HCT116 (cell line): ENCODE data around the gene APOD. TPM values are rescaled to one million over a fixed set of nuclear protein-coding genes. Genes with fewer than 3 reads are reported as not detected.

Experiments
- ATAC-seq: fragments of 200-7000 bp; cut with Tn5 transposase; 2 replicates; pipeline ENCODE4 v1.9.1; 2020; ENCODE audit warnings: mild to moderate bottlenecking, moderate library complexity
- BruUV-seq: library from RNA; stranded (reverse); fragments of 400-500 nt; replicated peaks from 2 replicates; lab custom pipeline; 2021; lab: Mats Ljungman, UMichigan
- CTCF ChIA-PET: fragments of 300-600 bp; sonication (Branson Sonifier 250); formaldehyde crosslinking; loops from one replicate; lab custom pipeline; 2021; ENCODE audit warnings: antibody characterized with exemption; lab: Charles Lee
- POLR2A ChIA-PET: fragments of 300-600, 350-600 bp; sonication (Branson Sonifier 250); formaldehyde crosslinking; loops from one replicate; lab custom pipeline; 2021; ENCODE audit warnings: antibody characterized with exemption; lab: Charles Lee
- RAD21 ChIA-PET, 2 experiments: fragments of 300-600 bp; sonication (Branson Sonifier 250); formaldehyde crosslinking; loops; one replicate each; lab custom pipeline; 2023; ENCODE audit warnings: low total read pairs in 2 of 2; ENCODE audit not compliant: uncharacterized antibody in 2 of 2, unreplicated experiment in 2 of 2, low non-redundant PET in 1 of 2; lab: Charles Lee
- DNase-seq: peaks from one replicate; pipeline ENCODE4 v3.0.0-alpha.2; 2010; ENCODE audit warnings: low read depth, low spot score
- H2AFZ ChIP-seq: fragments of 200-600 bp; shearing (Covaris generic), sonication (generic); 2 replicates; pipeline ENCODE4 v1.6.1; 2017; ENCODE audit warnings: low read depth, mixed run types, mixed read lengths, antibody characterized with exemption, low read length; ENCODE audit not compliant: poor library complexity, severe bottlenecking
- H3K27ac ChIP-seq: 2 replicates; pipeline ENCODE4 v1.5.1; 2012; ENCODE audit warnings: low read depth, low read length
- H3K27me3 ChIP-seq: fragments of 200-600 bp; sonication (generic); 2 replicates; pipeline ENCODE4 v1.6.1; 2016; ENCODE audit warnings: mixed run types, low read length, mixed read lengths; ENCODE audit not compliant: insufficient read depth
- H3K36me3 ChIP-seq, 2 experiments: fragments of 200-500 bp in 1 of 2; fragments of 200-600 bp in 1 of 2; sonication (Bioruptor generic) in 1 of 2; sonication (generic) in 1 of 2; 2 replicates each; pipeline versions ENCODE4 v1.5.1 to v1.6.1; 2014 to 2016; ENCODE audit warnings: low read length in 2 of 2, inconsistent platforms in 1 of 2, mixed read lengths in 1 of 2, mixed run types in 1 of 2; ENCODE audit not compliant: insufficient read depth in 2 of 2, control insufficient read depth in 1 of 2
- H3K4me1 ChIP-seq, 2 experiments: fragments of 200-600 bp in 1 of 2; sonication (generic) in 1 of 2; 2 replicates each; pipeline versions ENCODE4 v1.5.1 to v1.6.1; 2012 to 2017; ENCODE audit warnings: low read length in 2 of 2, inconsistent platforms in 1 of 2, mild to moderate bottlenecking in 1 of 2, mixed read lengths in 1 of 2, mixed run types in 1 of 2, moderate library complexity in 1 of 2; ENCODE audit not compliant: insufficient read depth in 2 of 2, control insufficient read depth in 1 of 2
- H3K4me2 ChIP-seq: fragments of 200-600 bp; sonication (generic); 2 replicates; pipeline ENCODE4 v1.6.1; 2017; ENCODE audit warnings: mixed run types, low read length, mixed read lengths
- H3K4me3 ChIP-seq, 2 experiments: fragments of 200-600 bp in 1 of 2; sonication (generic) in 1 of 2; replicated peaks in 1 of 2; 2 replicates each; pipeline ENCODE4 v1.5.1; 2011 to 2016; ENCODE audit warnings: low read length in 2 of 2, control low read depth in 1 of 2, low read depth in 1 of 2, mild to moderate bottlenecking in 1 of 2, mixed read lengths in 1 of 2, mixed run types in 1 of 2
- H3K79me2 ChIP-seq: fragments of 200-600 bp; sonication (generic); 2 replicates; pipeline ENCODE4 v1.6.1; 2017; ENCODE audit warnings: mild to moderate bottlenecking, mixed run types, low read length, moderate library complexity, mixed read lengths; ENCODE audit not compliant: insufficient read depth
- H3K9ac ChIP-seq: fragments of 200-600 bp; sonication (generic); 2 replicates; pipeline ENCODE4 v1.6.1; 2016; ENCODE audit warnings: low read length, mixed read lengths
- H3K9me2 ChIP-seq: fragments of 200-600 bp; sonication (generic), shearing (Covaris generic); 2 replicates; pipeline ENCODE4 v1.6.1; 2017; ENCODE audit warnings: mixed run types, mild to moderate bottlenecking, moderate library complexity; ENCODE audit not compliant: insufficient read depth
- H3K9me3 ChIP-seq, 2 experiments: fragments of 200-500 bp in 1 of 2; fragments of 200-600 bp in 1 of 2; sonication (Bioruptor generic) in 1 of 2; sonication (generic) in 1 of 2; 2 replicates each; pipeline ENCODE4 v1.6.1; 2014 to 2017; ENCODE audit warnings: low read length in 2 of 2, mixed read lengths in 2 of 2, inconsistent platforms in 1 of 2, low read depth in 1 of 2, mild to moderate bottlenecking in 1 of 2, mixed run types in 1 of 2, moderate library complexity in 1 of 2; ENCODE audit not compliant: control insufficient read depth in 1 of 2, insufficient read depth in 1 of 2
- H4K20me1 ChIP-seq: fragments of 200-600 bp; sonication (generic), shearing (Covaris generic); 2 replicates; pipeline ENCODE4 v1.6.1; 2017; ENCODE audit warnings: mixed run types, mild to moderate bottlenecking, moderate library complexity; ENCODE audit not compliant: insufficient read depth
- ATF3 ChIP-seq: IDR thresholded peaks from 2 replicates; pipeline ENCODE4 v1.6.1; 2012
- CBX3 ChIP-seq: IDR thresholded peaks from 2 replicates; pipeline ENCODE4 v1.6.1; 2012; ENCODE audit warnings: low read depth
- EGR1 ChIP-seq: IDR thresholded peaks from 2 replicates; pipeline ENCODE4 v1.6.1; 2012; ENCODE audit warnings: low read depth
- EZH2phosphoT487 ChIP-seq: fragments of 200-600 bp; IDR thresholded peaks from 2 replicates; pipeline ENCODE4 v1.6.1; 2018; ENCODE audit warnings: antibody characterized with exemption, borderline replicate concordance
- JUND ChIP-seq: IDR thresholded peaks from 2 replicates; pipeline ENCODE4 v1.6.1; 2012
- POLR2A ChIP-seq: IDR thresholded peaks from 2 replicates; pipeline ENCODE4 v1.7.0; 2011; ENCODE audit warnings: borderline replicate concordance; ENCODE audit not compliant: insufficient read depth, insufficient read length; ENCODE audit errors: extremely low read depth
- POLR2AphosphoS5 ChIP-seq: IDR thresholded peaks from 2 replicates; pipeline ENCODE4 v1.6.1; 2011; ENCODE audit warnings: mild to moderate bottlenecking, low read depth, low read length, moderate library complexity
- REST ChIP-seq: IDR thresholded peaks from 2 replicates; pipeline ENCODE4 v1.6.1; 2012; ENCODE audit warnings: low read depth
- TCF7L2 ChIP-seq: IDR thresholded peaks from 2 replicates; pipeline ENCODE4 v1.7.0; 2011; ENCODE audit warnings: borderline replicate concordance, inconsistent platforms; ENCODE audit not compliant: insufficient read depth, insufficient read length; ENCODE audit errors: extremely low read depth
- ZBTB33 ChIP-seq: IDR thresholded peaks from 2 replicates; pipeline ENCODE4 v1.6.1; 2011; ENCODE audit warnings: mild to moderate bottlenecking, low read length, moderate library complexity; ENCODE audit not compliant: insufficient replicate concordance; ENCODE audit errors: extremely low read depth
- ZFX ChIP-seq: fragments of 450-650 bp; IDR thresholded peaks from 2 replicates; pipeline ENCODE4 v1.6.1; 2017
- ZNF274 ChIP-seq: fragments of 200-500 bp; sonication (Bioruptor generic); IDR thresholded peaks from 2 replicates; pipeline ENCODE4 v1.6.1; 2014; ENCODE audit warnings: mild to moderate bottlenecking, low read depth, low read length, inconsistent platforms
- intact Hi-C: fragments of 100-400 bp; cut with micrococcal nuclease; formaldehyde crosslinking; loops from 2 replicates; pipeline ENCODE4 v1.10.0; 2022
- total RNA-seq: library from RNA; stranded (reverse); gene quantifications from one replicate; pipeline ENCODE4 v1.2.1, GENCODE V29; 2021; ENCODE audit not compliant: unreplicated experiment
- TF ChIP-seq, protein P1 (sequence below), 3 experiments: fragments of 200-600 bp in 1 of 3; sonication (generic) in 1 of 3; IDR thresholded peaks in 2 of 3; conservative IDR thresholded peaks in 1 of 3; 2 replicates each; pipeline ENCODE4 v1.5.1; 2012 to 2017; ENCODE audit warnings: low read depth in 2 of 3, low read length in 2 of 3, antibody characterized with exemption in 1 of 3, borderline replicate concordance in 1 of 3, control low read depth in 1 of 3, mild to moderate bottlenecking in 1 of 3, mixed read lengths in 1 of 3, mixed run types in 1 of 3, moderate library complexity in 1 of 3; ENCODE audit not compliant: insufficient read depth in 1 of 3

APOD gene
- total RNA-seq, 1 experiment from 2014 or later: 0.76 TPM

GRCh38 chr3:195540027-195540426, 43.7 kb downstream of the APOD start:
- no TSS peak for BruUV-seq

More at GRCh38 chr3:195540027-195540426, 43.7 kb downstream of the APOD start:
- TF ChIP-seq REST: no peak
- no peak for TF ChIP-seq ZBTB33
- TF ChIP-seq EGR1: no peak
- no peak for TF ChIP-seq ZNF274
- no peak for TF ChIP-seq POLR2AphosphoS5
- TF ChIP-seq, protein P1, sequence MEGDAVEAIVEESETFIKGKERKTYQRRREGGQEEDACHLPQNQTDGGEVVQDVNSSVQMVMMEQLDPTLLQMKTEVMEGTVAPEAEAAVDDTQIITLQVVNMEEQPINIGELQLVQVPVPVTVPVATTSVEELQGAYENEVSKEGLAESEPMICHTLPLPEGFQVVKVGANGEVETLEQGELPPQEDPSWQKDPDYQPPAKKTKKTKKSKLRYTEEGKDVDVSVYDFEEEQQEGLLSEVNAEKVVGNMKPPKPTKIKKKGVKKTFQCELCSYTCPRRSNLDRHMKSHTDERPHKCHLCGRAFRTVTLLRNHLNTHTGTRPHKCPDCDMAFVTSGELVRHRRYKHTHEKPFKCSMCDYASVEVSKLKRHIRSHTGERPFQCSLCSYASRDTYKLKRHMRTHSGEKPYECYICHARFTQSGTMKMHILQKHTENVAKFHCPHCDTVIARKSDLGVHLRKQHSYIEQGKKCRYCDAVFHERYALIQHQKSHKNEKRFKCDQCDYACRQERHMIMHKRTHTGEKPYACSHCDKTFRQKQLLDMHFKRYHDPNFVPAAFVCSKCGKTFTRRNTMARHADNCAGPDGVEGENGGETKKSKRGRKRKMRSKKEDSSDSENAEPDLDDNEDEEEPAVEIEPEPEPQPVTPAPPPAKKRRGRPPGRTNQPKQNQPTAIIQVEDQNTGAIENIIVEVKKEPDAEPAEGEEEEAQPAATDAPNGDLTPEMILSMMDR (IDR thresholded peaks at IDR 0.05 in 2 of 3, conservative IDR thresholded peaks at IDR 0.05 in 1 of 3; ENCODE audit: borderline replicate concordance in 1 of 3, insufficient read depth in 1 of 3, low read depth in 2 of 3, low read length in 2 of 3): no peak
- no peak for TF ChIP-seq TCF7L2
- TF ChIP-seq CBX3: no peak
- TF ChIP-seq ZFX: no peak
- no peak for TF ChIP-seq EZH2phosphoT487
- no peak for TF ChIP-seq POLR2A
- no peak for TF ChIP-seq JUND
- TF ChIP-seq ATF3: no peak
- ATAC-seq: no peak
- intact Hi-C loops: no loop called here
- Histone ChIP-seq H2AFZ (no peak overlapping the region), H3K27ac (no peak overlapping the region), H3K4me2 (no peak overlapping the region), H3K9me2 (no peaks in the 10 kb centered on the region), H3K9ac (no peak overlapping the region), H3K27me3 (no peaks in the 10 kb centered on the region), H3K9me3 (no peaks in the 10 kb centered on the region), H3K36me3 (0 out of 4 replicates have a peak, but pooled peaks cover 0 to 3% of the 10 kb centered on the region in 2 experiments), H3K79me2 (peaks cover 74% of the 10 kb centered on the region), H4K20me1 (no peaks in the 10 kb centered on the region), H3K4me1 (peaks cover 5 to 18% of the 10 kb centered on the region in 2 experiments; a peak in 3 of 4 replicates), H3K4me3 (no peak overlapping the region)
- no peak for DNase-seq
- ChIA-PET RAD21 (no interaction called here), POLR2A (no interaction called here), CTCF (no interaction called here)
